ENCODE measurements around the gene NFIX. TPM values are rescaled to one million over a fixed set of nuclear protein-coding genes. Genes with fewer than 3 reads are reported as not detected.

The NFIX gene
- polyA plus RNA-seq, 3 donors, result 0.25 to 3.7 (median 0.90) TPM

DNA sequence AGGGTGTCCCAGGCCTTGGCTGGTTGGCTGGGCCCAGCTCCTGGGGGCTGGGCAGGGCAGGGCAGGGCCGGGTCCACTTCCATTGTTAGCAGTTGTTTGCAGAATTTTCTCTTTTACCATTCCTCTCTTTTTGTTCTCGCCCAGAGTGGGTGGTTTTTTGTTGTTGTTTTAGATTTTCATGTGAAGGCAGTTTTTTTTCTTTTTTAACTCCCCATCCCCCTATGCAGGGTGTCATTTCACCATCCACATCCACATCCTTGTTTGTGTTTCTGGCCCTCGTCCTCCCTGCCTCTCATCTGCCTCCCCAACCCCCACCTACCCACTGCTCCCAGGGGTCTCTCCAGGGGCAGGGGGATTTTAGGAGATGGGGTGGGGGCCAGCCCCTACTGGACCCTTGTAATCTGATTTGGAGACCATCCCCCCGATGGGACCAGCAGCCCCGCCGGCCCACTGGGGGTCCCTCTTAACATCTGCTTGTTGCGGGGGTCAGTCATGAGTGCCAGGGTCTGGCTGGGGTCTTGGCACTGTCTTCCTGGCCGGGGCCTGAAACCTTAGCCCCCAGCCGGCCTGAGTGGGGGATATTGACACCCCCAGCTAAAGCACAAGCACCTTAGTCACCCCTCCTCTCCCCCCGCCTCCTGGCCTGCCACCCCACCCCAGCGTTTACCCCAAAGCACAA lies 144.5 kb downstream of the NFIX start:
- Histone ChIP-seq H3K9ac (ENCODE audit: insufficient read depth, low read length, poor library complexity, severe bottlenecking) (no peak overlapping the region), H3K36me3 (replicated peaks in 1 of 2; ENCODE audit: control insufficient read depth in 1 of 2, insufficient read depth in 2 of 2, low read length in 2 of 2) (peaks cover 56 to 72% of the 10 kb centered on the region in 2 donors), H4K20me1 (ENCODE audit: insufficient read depth, low read length) (peaks cover 47% of the 10 kb centered on the region), H2AFZ (ENCODE audit: insufficient read depth, low read depth, low read length, poor library complexity, severe bottlenecking) (no peak overlapping the region), H3K4me2 (replicated peaks; ENCODE audit: extremely low read depth, low read length, poor library complexity, severe bottlenecking) (no peak overlapping the region), H3K79me2 (ENCODE audit: insufficient read depth, low read length) (peaks cover 23% of the 10 kb centered on the region), H3K27me3 (ENCODE audit: control insufficient read depth in 2 of 2, insufficient read depth in 2 of 2, low read length in 2 of 2) (no peaks in the 10 kb centered on the region), H3K4me1 (ENCODE audit: control insufficient read depth in 1 of 2, insufficient read depth in 2 of 2, low read length in 2 of 2) (peaks cover 8 to 19% of the 10 kb centered on the region in 2 donors), H3K4me3 (replicated peaks in 1 of 3; ENCODE audit: low read depth in 2 of 3, low read length in 3 of 3) (no peak overlapping the region), H3K9me3 (replicated peaks in 1 of 2; ENCODE audit: control insufficient read depth in 1 of 2, insufficient read depth in 1 of 2, low read length in 2 of 2) (no peaks in the 10 kb centered on the region), H3K27ac (ENCODE audit: low read depth in 1 of 2, low read length in 2 of 2) (no peak overlapping the region)
- H3K36me3 Mint-ChIP-seq, result peaks cover 48 to 81% of the 10 kb centered on the region in 2 donors
- no peak overlapping the region for H3K4me3 Mint-ChIP-seq
- peaks cover 17% of the 10 kb centered on the region for H3K4me1 Mint-ChIP-seq
- TF ChIP-seq CTCF (IDR thresholded peaks at IDR 0.05), result no peak
- intact Hi-C loops (cut with micrococcal nuclease), result no loop called here
- H3K27ac Mint-ChIP-seq, result peak overlapping the region in 6 of 7 donors; percentile 25 to 64 (median 40)
- DNase-seq, result no peak
- H3K27me3 Mint-ChIP-seq (ENCODE audit: low read depth in 3 of 3), result no peaks in the 10 kb centered on the region
- 100% methylated on average over 4 of the region's 11 CpGs for WGBS (ENCODE audit: insufficient coverage)
- H3K9me3 Mint-ChIP-seq, result peaks cover 0 to 2% (median 0%) of the 10 kb centered on the region in 7 donors

- Histone ChIP-seq H3K27ac (ENCODE audit: low read depth in 1 of 2, low read length in 2 of 2) (peak overlapping the region; percentile 75 to 77), H3K9ac (ENCODE audit: insufficient read depth, low read length, poor library complexity, severe bottlenecking) (peak overlapping the region; percentile 21), H3K9me3 (replicated peaks in 1 of 2; ENCODE audit: control insufficient read depth in 1 of 2, insufficient read depth in 1 of 2, low read length in 2 of 2) (no peaks in the 10 kb centered on the region), H3K79me2 (ENCODE audit: insufficient read depth, low read length) (peaks cover 69% of the 10 kb centered on the region), H3K4me2 (replicated peaks; ENCODE audit: extremely low read depth, low read length, poor library complexity, severe bottlenecking) (peak overlapping the region; percentile 50), H4K20me1 (ENCODE audit: insufficient read depth, low read length) (peaks cover 33% of the 10 kb centered on the region), H3K27me3 (ENCODE audit: control insufficient read depth in 2 of 2, insufficient read depth in 2 of 2, low read length in 2 of 2) (no peaks in the 10 kb centered on the region), H3K36me3 (replicated peaks in 1 of 2; ENCODE audit: control insufficient read depth in 1 of 2, insufficient read depth in 2 of 2, low read length in 2 of 2) (peaks cover 19 to 32% of the 10 kb centered on the region in 2 donors), H3K4me1 (ENCODE audit: control insufficient read depth in 1 of 2, insufficient read depth in 2 of 2, low read length in 2 of 2) (peaks cover 34 to 57% of the 10 kb centered on the region in 2 donors), H3K4me3 (replicated peaks in 1 of 3; ENCODE audit: low read depth in 2 of 3, low read length in 3 of 3) (peak overlapping the region in 1 of 3 experiments; percentile 42), H2AFZ (ENCODE audit: insufficient read depth, low read depth, low read length, poor library complexity, severe bottlenecking) (no peak overlapping the region)
- Mint-ChIP-seq H3K4me1 (peaks cover 39% of the 10 kb centered on the region), H3K27ac (peak overlapping the region; percentile 96 to 99 (median 99)), H3K27me3 (ENCODE audit: low read depth in 3 of 3) (peaks cover 0 to 4% (median 3%) of the 10 kb centered on the region in 3 donors), H3K9me3 (peaks cover 0 to 8% (median 4%) of the 10 kb centered on the region in 7 donors), H3K36me3 (peaks cover 20 to 44% of the 10 kb centered on the region in 2 donors), H3K4me3 (peak overlapping the region; percentile 46 to 98)
- 76% methylated on average over 6 of the region's 16 CpGs for WGBS (ENCODE audit: insufficient coverage)
- intact Hi-C loops (cut with micrococcal nuclease), result no loop called here
- no peak for TF ChIP-seq CTCF (IDR thresholded peaks at IDR 0.05)
- peak; percentile 83 to 91 (median 90) for DNase-seq
These were observed 151.7 kb downstream of the NFIX start for GRCh38 chr19:13146763-13147563.

Other genes with a start within 250 kb of the NFIX start
- not detected for gene BEST2, start 243.7 kb upstream of the NFIX start, polyA plus RNA-seq
- gene HOOK2, start 219.9 kb upstream of the NFIX start, polyA plus RNA-seq, result 10 to 100 TPM in 1 of 3 donors, 1 to 10 TPM in 1, under 1 TPM in 1; 0.55 to 28.6 (median 1.1) TPM
- 1,000 to 10,000 TPM; 1,279 to 3,167 (median 1,468) TPM for gene JUNB, start 204.0 kb upstream of the NFIX start, polyA plus RNA-seq
- 10 to 100 TPM; 40.0 to 71.5 (median 46.7) TPM for gene PRDX2, start 193.7 kb upstream of the NFIX start, polyA plus RNA-seq
- gene THSD8, start 193.4 kb upstream of the NFIX start, polyA plus RNA-seq, result 1 to 10 TPM in 1 of 3 donors, not detected in 2; 4.0 TPM
- gene RNASEH2A, start 188.9 kb upstream of the NFIX start, polyA plus RNA-seq, result 10 to 100 TPM in 2 of 3 donors, 1 to 10 TPM in 1; 8.7 to 21.5 (median 15.2) TPM
- not detected for gene RTBDN, start 160.9 kb upstream of the NFIX start, polyA plus RNA-seq
- 1 to 10 TPM in 2 of 3 donors, under 1 TPM in 1; 0.28 to 3.6 (median 1.1) TPM for gene MAST1, start 157.0 kb upstream of the NFIX start, polyA plus RNA-seq
- 10 to 100 TPM; 38.8 to 91.6 (median 44.8) TPM for gene DNASE2, start 114.0 kb upstream of the NFIX start, polyA plus RNA-seq
- under 1 TPM; 0.24 to 0.45 (median 0.28) TPM for gene KLF1, start 108.3 kb upstream of the NFIX start, polyA plus RNA-seq
- 10 to 100 TPM in 1 of 3 donors, 1 to 10 TPM in 2; 7.3 to 30.5 (median 9.6) TPM for gene GCDH, start 104.3 kb upstream of the NFIX start, polyA plus RNA-seq
- gene SYCE2, start 76.2 kb upstream of the NFIX start, polyA plus RNA-seq, result under 1 TPM in 1 of 3 donors, not detected in 2; 0.35 TPM
- 10 to 100 TPM; 29.0 to 49.2 (median 47.9) TPM for gene FARSA, start 61.8 kb upstream of the NFIX start, polyA plus RNA-seq
- 100 to 1,000 TPM; 109 to 441 (median 133) TPM for gene CALR, start 56.9 kb upstream of the NFIX start, polyA plus RNA-seq
- gene RAD23A, start 49.6 kb upstream of the NFIX start, polyA plus RNA-seq, result 10 to 100 TPM; 45.5 to 88.0 (median 55.3) TPM
- 10 to 100 TPM in 2 of 3 donors, 1 to 10 TPM in 1; 8.3 to 42.4 (median 31.6) TPM for gene GADD45GIP1, start 38.3 kb upstream of the NFIX start, polyA plus RNA-seq
- not detected for gene DAND5, start 25.9 kb upstream of the NFIX start, polyA plus RNA-seq
- 10 to 100 TPM; 35.7 to 51.1 (median 37.1) TPM for gene LYL1, start 107.4 kb downstream of the NFIX start, polyA plus RNA-seq
- gene TRMT1, start 121.3 kb downstream of the NFIX start, polyA plus RNA-seq, result 10 to 100 TPM; 14.5 to 94.7 (median 14.5) TPM
- gene NACC1, start 122.8 kb downstream of the NFIX start, polyA plus RNA-seq, result 10 to 100 TPM in 1 of 3 donors, 1 to 10 TPM in 2; 1.1 to 20.1 (median 2.2) TPM
- 100 to 1,000 TPM; 158 to 392 (median 172) TPM for gene STX10, start 154.9 kb downstream of the NFIX start, polyA plus RNA-seq
- gene IER2, start 154.9 kb downstream of the NFIX start, polyA plus RNA-seq, result 100 to 1,000 TPM; 355 to 804 (median 601) TPM